Neural cell (in vitro differentiated cells): ENCODE data around the gene GPS1. TPM values are rescaled to one million over a fixed set of nuclear protein-coding genes. Genes with fewer than 3 reads are reported as not detected.

Experiments
- H2AFZ ChIP-seq: fragments of 200-600, 300-800 bp; sonication (generic), shearing (Covaris generic); 2 replicates; pipeline ENCODE4 v1.6.0; 2014; ENCODE audit warnings: low read depth, mild to moderate bottlenecking, antibody characterized with exemption, low read length, moderate library complexity
- H3F3A ChIP-seq: fragments of 200-600 bp; shearing (Covaris generic); 2 replicates; pipeline ENCODE4 v1.6.1; 2016; ENCODE audit warnings: mild to moderate bottlenecking, moderate library complexity, mixed read lengths, antibody characterized with exemption, low read length; ENCODE audit not compliant: insufficient read depth, poor library complexity, severe bottlenecking
- H3K27ac ChIP-seq: fragments of 200-600, 300-800 bp; sonication (generic), shearing (Covaris generic); 2 replicates; pipeline ENCODE4 v1.5.1; 2014; ENCODE audit warnings: mild to moderate bottlenecking, low read length, moderate library complexity
- H3K27me3 ChIP-seq: fragments of 300-800, 200-600 bp; sonication (generic), shearing (Covaris generic); 2 replicates; pipeline ENCODE4 v1.6.0; 2014; ENCODE audit warnings: mild to moderate bottlenecking, low read depth, low read length, moderate library complexity; ENCODE audit not compliant: insufficient read depth
- H3K36me3 ChIP-seq: fragments of 300-800, 200-600 bp; sonication (generic), shearing (Covaris generic); 2 replicates; pipeline ENCODE4 v1.5.1; 2014; ENCODE audit warnings: mild to moderate bottlenecking, antibody characterized with exemption, low read length, moderate library complexity; ENCODE audit not compliant: insufficient read depth
- H3K4me2 ChIP-seq: fragments of 300-800, 200-600 bp; sonication (generic), shearing (Covaris generic); 2 replicates; pipeline ENCODE4 v1.6.0; 2014; ENCODE audit warnings: mild to moderate bottlenecking, low read length
- H3K4me3 ChIP-seq: fragments of 300-800, 200-600 bp; sonication (generic), shearing (Covaris generic); 2 replicates; pipeline ENCODE4 v1.5.1; 2014; ENCODE audit warnings: mild to moderate bottlenecking, low read length, moderate library complexity
- H3K79me2 ChIP-seq: fragments of 200-600 bp; shearing (Covaris generic); replicated peaks from 2 replicates; pipeline ENCODE4 v1.6.0; 2014; ENCODE audit warnings: mild to moderate bottlenecking, low read length, moderate library complexity; ENCODE audit not compliant: insufficient read depth
- H3K9ac ChIP-seq: fragments of 300-800, 200-600 bp; sonication (generic), shearing (Covaris generic); 2 replicates; pipeline ENCODE4 v1.6.1; 2016; ENCODE audit warnings: mild to moderate bottlenecking, low read length, mixed read lengths
- H3K9me2 ChIP-seq: fragments of 200-600 bp; shearing (Covaris generic); 2 replicates; pipeline ENCODE4 v1.6.1; 2016; ENCODE audit warnings: mild to moderate bottlenecking, low read length, mixed read lengths; ENCODE audit not compliant: insufficient read depth
- H3K9me3 ChIP-seq: fragments of 200-600, 300-800 bp; sonication (generic), shearing (Covaris generic); 2 replicates; pipeline ENCODE4 v1.6.1; 2016; ENCODE audit warnings: mild to moderate bottlenecking, mixed run types, low read length, moderate library complexity, mixed read lengths
- H4K20me1 ChIP-seq: fragments of 200-600 bp; shearing (Covaris generic); 2 replicates; pipeline ENCODE4 v1.6.1; 2016; ENCODE audit warnings: mild to moderate bottlenecking, mixed run types; ENCODE audit not compliant: insufficient read depth
- CTCF ChIP-seq: fragments of 450-650 bp; IDR thresholded peaks from 2 replicates; pipeline ENCODE4 v1.5.1; 2014; ENCODE audit warnings: antibody characterized with exemption, mild to moderate bottlenecking, moderate library complexity; ENCODE audit not compliant: poor library complexity, severe bottlenecking
- EP300 ChIP-seq: fragments of 450-650 bp; conservative IDR thresholded peaks from 2 replicates; pipeline ENCODE4 v1.6.1; 2014; ENCODE audit warnings: antibody characterized with exemption, mild to moderate bottlenecking, moderate library complexity; ENCODE audit not compliant: poor library complexity, severe bottlenecking
- EZH2 ChIP-seq: fragments of 200-600, 300-800 bp; shearing (Covaris generic), sonication (generic); IDR thresholded peaks from 2 replicates; pipeline ENCODE4 v1.6.1; 2014; ENCODE audit warnings: antibody characterized with exemption, low read length, borderline replicate concordance, mild to moderate bottlenecking; ENCODE audit not compliant: insufficient read depth, poor library complexity, severe bottlenecking
- MXI1 ChIP-seq: fragments of 450-650 bp; conservative IDR thresholded peaks from 2 replicates; pipeline ENCODE4 v1.6.1; 2014; ENCODE audit warnings: antibody characterized with exemption, mild to moderate bottlenecking; ENCODE audit not compliant: poor library complexity, severe bottlenecking
- POLR2AphosphoS5 ChIP-seq: IDR thresholded peaks from 2 replicates; pipeline ENCODE4 v1.6.1; 2012
- RAD21 ChIP-seq: fragments of 450-650 bp; conservative IDR thresholded peaks from 2 replicates; pipeline ENCODE4 v1.6.1; 2014; ENCODE audit warnings: antibody characterized with exemption, mild to moderate bottlenecking, moderate library complexity
- REST ChIP-seq: IDR thresholded peaks from 2 replicates; pipeline ENCODE4 v1.6.1; 2012; ENCODE audit warnings: borderline replicate concordance
- SMC3 ChIP-seq: fragments of 450-650 bp; conservative IDR thresholded peaks from 2 replicates; pipeline ENCODE4 v1.6.1; 2014; ENCODE audit warnings: antibody characterized with exemption, mild to moderate bottlenecking, moderate library complexity; ENCODE audit not compliant: poor library complexity
- TAF1 ChIP-seq: IDR thresholded peaks from 2 replicates; pipeline ENCODE4 v1.6.1; 2012; ENCODE audit warnings: low read depth
- polyA plus RNA-seq: library from polyadenylated mRNA; depleted of rRNA; stranded (reverse); fragments of >200 nt; gene quantifications from 2 replicates; pipeline ENCODE4 v1.2.3, GENCODE V29; 2014

The GPS1 gene
- polyA plus RNA-seq, 1 donor from 2014 or later: 170 TPM

- Histone ChIP-seq H3F3A (no peaks in the 10 kb centered on the region), H3K36me3 (no peaks in the 10 kb centered on the region), H4K20me1 (no peaks in the 10 kb centered on the region), H3K27ac (no peak overlapping the region), H3K9me3 (no peaks in the 10 kb centered on the region), H3K9me2 (no peaks in the 10 kb centered on the region), H3K79me2 (no peaks in the 10 kb centered on the region), H3K27me3 (no peaks in the 10 kb centered on the region), H2AFZ (no peak overlapping the region), H3K4me3 (no peak overlapping the region), H3K4me2 (no peak overlapping the region), H3K9ac (no peak overlapping the region)
- TF ChIP-seq RAD21: no peak
- TF ChIP-seq TAF1: no peak
- TF ChIP-seq POLR2AphosphoS5: no peak
- no peak for TF ChIP-seq EP300
- TF ChIP-seq MXI1: no peak
- no peak for TF ChIP-seq REST
- no peak for TF ChIP-seq CTCF
- TF ChIP-seq SMC3: no peak
- TF ChIP-seq EZH2: no peak
Measured at GRCh38 chr17:82007495-82008257, 44.0 kb upstream of the GPS1 start.

- no peak overlapping the region for H2AFZ ChIP-seq
- TF ChIP-seq REST: no peak
- H3K79me2 ChIP-seq: no peaks in the 10 kb centered on the region
- no peak overlapping the region for H3K4me3 ChIP-seq
- H3K36me3 ChIP-seq: no peaks in the 10 kb centered on the region
- no peaks in the 10 kb centered on the region for H4K20me1 ChIP-seq
- no peaks in the 10 kb centered on the region for H3K9me3 ChIP-seq
- H3K27me3 ChIP-seq: no peaks in the 10 kb centered on the region
- H3K9ac ChIP-seq: no peak overlapping the region
- H3K4me2 ChIP-seq: no peak overlapping the region
- no peaks in the 10 kb centered on the region for H3K9me2 ChIP-seq
- no peaks in the 10 kb centered on the region for H3F3A ChIP-seq
- H3K27ac ChIP-seq: no peak overlapping the region
Measured at GRCh38 chr17:82008258-82008940, 43.3 kb upstream of the GPS1 start.
